Measurements from ENCODE around the gene TWNK.
A peak's percentile ranks its signal among the peaks of the same experiment; 100 is the strongest.

Gene TWNK

GRCh38 chr10:100988166-100988565, 823 bp downstream of the TWNK start:
- peak overlapping the region; percentile 90 for H3K9ac ChIP-seq (ENCODE audit: low read length)
- H3K27ac ChIP-seq (ENCODE audit: low read length, poor library complexity, severe bottlenecking): no peak overlapping the region
- no peak overlapping the region for H2BK12ac ChIP-seq (ENCODE audit: low read length in 2 of 2)
- H3K4me3 ChIP-seq (ENCODE audit: insufficient read depth in 1 of 2, low read depth in 1 of 2, low read length in 2 of 2): peak overlapping the region; percentile 92 to 94
- no peak overlapping the region for H4K8ac ChIP-seq (ENCODE audit: low read length)
- no peak overlapping the region for H3K18ac ChIP-seq (ENCODE audit: low read depth in 1 of 2, low read length in 2 of 2)
- no peak overlapping the region for H2AFZ ChIP-seq (ENCODE audit: low read depth, low read length)
- H2BK15ac ChIP-seq (ENCODE audit: low read depth, poor library complexity, severe bottlenecking): no peak overlapping the region
- WGBS: 80% methylated on average over 10 of the region's 10 CpGs
- H2AK5ac ChIP-seq (ENCODE audit: low read length, severe bottlenecking): no peak overlapping the region
- peak overlapping the region; percentile 60 for H3K4me2 ChIP-seq (ENCODE audit: low read length, poor library complexity, severe bottlenecking)
- no peak overlapping the region for H3K23ac ChIP-seq (ENCODE audit: low read length in 2 of 2)
- H2BK120ac ChIP-seq (ENCODE audit: low read depth, low read length): no peak overlapping the region
- no peak overlapping the region for H3K14ac ChIP-seq (ENCODE audit: low read length in 2 of 2)
- no peak overlapping the region for H2BK5ac ChIP-seq (ENCODE audit: low read depth, low read length, poor library complexity, severe bottlenecking)
- no peaks in the 10 kb centered on the region for H3K27me3 ChIP-seq (ENCODE audit: control insufficient read depth in 1 of 2, insufficient read depth in 1 of 2, low read length in 2 of 2)
- no peaks in the 10 kb centered on the region for H3K9me3 ChIP-seq (ENCODE audit: control insufficient read depth, low read length)
- H3K36me3 ChIP-seq (ENCODE audit: control insufficient read depth in 1 of 2, insufficient read depth in 2 of 2, low read depth in 1 of 2, low read length in 2 of 2): peaks cover 51 to 56% of the 10 kb centered on the region in 2 experiments
- H4K91ac ChIP-seq (ENCODE audit: low read length): no peak overlapping the region
- DNase-seq: no peak
- peaks cover 24% of the 10 kb centered on the region for H3K4me1 ChIP-seq (ENCODE audit: control insufficient read depth, insufficient read depth, low read depth, low read length)
- H3K79me1 ChIP-seq (replicated peaks; ENCODE audit: low read length, poor library complexity, severe bottlenecking): peaks cover 43% of the 10 kb centered on the region
- H3K4ac ChIP-seq (ENCODE audit: low read depth in 1 of 2, low read length in 2 of 2): no peak overlapping the region

- no peak for DNase-seq
- Histone ChIP-seq H4K91ac (ENCODE audit: low read length) (no peak overlapping the region), H2BK12ac (ENCODE audit: low read length in 2 of 2) (no peak overlapping the region), H4K8ac (ENCODE audit: low read length) (no peak overlapping the region), H2AK5ac (ENCODE audit: low read length, severe bottlenecking) (no peak overlapping the region), H3K4me2 (ENCODE audit: low read length, poor library complexity, severe bottlenecking) (no peak overlapping the region), H2AFZ (ENCODE audit: low read depth, low read length) (no peak overlapping the region), H2BK5ac (ENCODE audit: low read depth, low read length, poor library complexity, severe bottlenecking) (no peak overlapping the region), H3K79me1 (replicated peaks; ENCODE audit: low read length, poor library complexity, severe bottlenecking) (peaks cover 41% of the 10 kb centered on the region), H3K14ac (ENCODE audit: low read length in 2 of 2) (no peak overlapping the region), H2BK15ac (ENCODE audit: low read depth, poor library complexity, severe bottlenecking) (no peak overlapping the region), H3K27me3 (ENCODE audit: control insufficient read depth in 1 of 2, insufficient read depth in 1 of 2, low read length in 2 of 2) (no peaks in the 10 kb centered on the region), H3K9me3 (ENCODE audit: control insufficient read depth, low read length) (no peaks in the 10 kb centered on the region), H3K18ac (ENCODE audit: low read depth in 1 of 2, low read length in 2 of 2) (no peak overlapping the region), H3K4me1 (ENCODE audit: control insufficient read depth, insufficient read depth, low read depth, low read length) (peaks cover 24% of the 10 kb centered on the region), H3K27ac (ENCODE audit: low read length, poor library complexity, severe bottlenecking) (no peak overlapping the region), H2BK120ac (ENCODE audit: low read depth, low read length) (no peak overlapping the region), H3K4me3 (ENCODE audit: insufficient read depth in 1 of 2, low read depth in 1 of 2, low read length in 2 of 2) (no peak overlapping the region), H3K4ac (ENCODE audit: low read depth in 1 of 2, low read length in 2 of 2) (no peak overlapping the region), H3K36me3 (ENCODE audit: control insufficient read depth in 1 of 2, insufficient read depth in 2 of 2, low read depth in 1 of 2, low read length in 2 of 2) (peaks cover 56 to 57% of the 10 kb centered on the region in 2 experiments), H3K9ac (ENCODE audit: low read length) (peak overlapping the region; percentile 33), H3K23ac (ENCODE audit: low read length in 2 of 2) (no peak overlapping the region)
- 97% methylated on average over 21 of the region's 21 CpGs for WGBS
These were observed 1.7 kb downstream of the TWNK start for GRCh38 chr10:100989088-100989487.

- Histone ChIP-seq H3K27ac (ENCODE audit: low read length, poor library complexity, severe bottlenecking) (no peak overlapping the region), H3K4me1 (ENCODE audit: control insufficient read depth, insufficient read depth, low read depth, low read length) (peaks cover 21% of the 10 kb centered on the region), H3K9ac (ENCODE audit: low read length) (no peak overlapping the region), H2AFZ (ENCODE audit: low read depth, low read length) (no peak overlapping the region), H3K18ac (ENCODE audit: low read depth in 1 of 2, low read length in 2 of 2) (no peak overlapping the region), H4K91ac (ENCODE audit: low read length) (no peak overlapping the region), H3K4ac (ENCODE audit: low read depth in 1 of 2, low read length in 2 of 2) (no peak overlapping the region), H2BK12ac (ENCODE audit: low read length in 2 of 2) (no peak overlapping the region), H3K23ac (ENCODE audit: low read length in 2 of 2) (no peak overlapping the region), H3K4me2 (ENCODE audit: low read length, poor library complexity, severe bottlenecking) (no peak overlapping the region), H3K14ac (ENCODE audit: low read length in 2 of 2) (no peak overlapping the region), H2BK15ac (ENCODE audit: low read depth, poor library complexity, severe bottlenecking) (no peak overlapping the region), H2BK5ac (ENCODE audit: low read depth, low read length, poor library complexity, severe bottlenecking) (no peak overlapping the region), H3K27me3 (ENCODE audit: control insufficient read depth in 1 of 2, insufficient read depth in 1 of 2, low read length in 2 of 2) (no peaks in the 10 kb centered on the region), H3K36me3 (ENCODE audit: control insufficient read depth in 1 of 2, insufficient read depth in 2 of 2, low read depth in 1 of 2, low read length in 2 of 2) (peaks cover 41 to 42% of the 10 kb centered on the region in 2 experiments), H4K8ac (ENCODE audit: low read length) (peak overlapping the region; percentile 4), H3K79me1 (replicated peaks; ENCODE audit: low read length, poor library complexity, severe bottlenecking) (peaks cover 22% of the 10 kb centered on the region), H3K9me3 (ENCODE audit: control insufficient read depth, low read length) (no peaks in the 10 kb centered on the region), H2BK120ac (ENCODE audit: low read depth, low read length) (no peak overlapping the region), H3K4me3 (ENCODE audit: insufficient read depth in 1 of 2, low read depth in 1 of 2, low read length in 2 of 2) (no peak overlapping the region), H2AK5ac (ENCODE audit: low read length, severe bottlenecking) (peak overlapping the region; percentile 31)
- peak; percentile 64 for DNase-seq
- WGBS: 63% methylated on average over 10 of the region's 10 CpGs
These were observed 6.8 kb downstream of the TWNK start for GRCh38 chr10:100993986-100994708.

- H3K27ac ChIP-seq (ENCODE audit: low read length, poor library complexity, severe bottlenecking): no peak overlapping the region
- no peak overlapping the region for H2BK12ac ChIP-seq (ENCODE audit: low read length in 2 of 2)
- no peak overlapping the region for H4K8ac ChIP-seq (ENCODE audit: low read length)
- H2BK120ac ChIP-seq (ENCODE audit: low read depth, low read length): no peak overlapping the region
- H3K9ac ChIP-seq (ENCODE audit: low read length): no peak overlapping the region
- H3K4me2 ChIP-seq (ENCODE audit: low read length, poor library complexity, severe bottlenecking): no peak overlapping the region
- H3K4me1 ChIP-seq (ENCODE audit: control insufficient read depth, insufficient read depth, low read depth, low read length): peaks cover 21% of the 10 kb centered on the region
- H2AFZ ChIP-seq (ENCODE audit: low read depth, low read length): no peak overlapping the region
- no peak overlapping the region for H2BK5ac ChIP-seq (ENCODE audit: low read depth, low read length, poor library complexity, severe bottlenecking)
- H3K18ac ChIP-seq (ENCODE audit: low read depth in 1 of 2, low read length in 2 of 2): no peak overlapping the region
- H3K27me3 ChIP-seq (ENCODE audit: control insufficient read depth in 1 of 2, insufficient read depth in 1 of 2, low read length in 2 of 2): no peaks in the 10 kb centered on the region
- H3K14ac ChIP-seq (ENCODE audit: low read length in 2 of 2): no peak overlapping the region
- no peak overlapping the region for H3K23ac ChIP-seq (ENCODE audit: low read length in 2 of 2)
- no peak overlapping the region for H3K4ac ChIP-seq (ENCODE audit: low read depth in 1 of 2, low read length in 2 of 2)
- H4K91ac ChIP-seq (ENCODE audit: low read length): no peak overlapping the region
- H3K9me3 ChIP-seq (ENCODE audit: control insufficient read depth, low read length): no peaks in the 10 kb centered on the region
- H3K4me3 ChIP-seq (ENCODE audit: insufficient read depth in 1 of 2, low read depth in 1 of 2, low read length in 2 of 2): no peak overlapping the region
- 44% methylated on average over 6 of the region's 6 CpGs for WGBS
- DNase-seq: no peak
- H3K79me1 ChIP-seq (replicated peaks; ENCODE audit: low read length, poor library complexity, severe bottlenecking): peaks cover 16% of the 10 kb centered on the region
- no peak overlapping the region for H2BK15ac ChIP-seq (ENCODE audit: low read depth, poor library complexity, severe bottlenecking)
- peaks cover 31 to 33% of the 10 kb centered on the region in 2 experiments for H3K36me3 ChIP-seq (ENCODE audit: control insufficient read depth in 1 of 2, insufficient read depth in 2 of 2, low read depth in 1 of 2, low read length in 2 of 2)
- peak overlapping the region; percentile 48 for H2AK5ac ChIP-seq (ENCODE audit: low read length, severe bottlenecking)
These were observed 7.8 kb downstream of the TWNK start for GRCh38 chr10:100995181-100995580.

Data from mesenchymal stem cell (in vitro differentiated cells and primary cell).